RCC 7860 (cell line): ENCODE measurements around the gene GSKIP.

ENCODE experiments used
- DNase-seq: peaks from one replicate; pipeline ENCODE4 v3.0.0-alpha.2; 2015; ENCODE audit warnings: low spot score
- FAIRE-seq: peaks from 2 replicates; lab custom pipeline; 2012; peaks lifted over from hg19 to GRCh38; lab: Jason Lieb, UNC

Gene GSKIP

DNA sequence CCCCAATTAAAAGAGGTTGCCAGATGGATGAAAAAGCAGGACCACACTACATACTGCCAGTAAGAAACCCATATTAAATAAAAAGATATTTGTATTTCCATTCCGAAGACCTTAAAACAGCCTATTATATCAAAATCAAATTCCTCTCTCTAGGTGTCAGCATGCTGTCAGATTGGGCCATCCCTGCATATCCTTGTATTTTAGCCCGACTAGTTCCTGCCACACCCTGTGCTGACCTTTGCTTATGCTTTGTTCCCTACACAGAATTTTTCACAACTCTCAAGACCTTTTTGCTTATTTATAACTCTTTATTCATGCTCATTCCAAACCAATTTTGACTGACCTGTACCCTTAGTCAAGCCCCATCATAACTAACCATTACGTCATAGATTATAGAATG, 12.8 kb downstream of the GSKIP start:
- FAIRE-seq: no peak
- DNase-seq: no peak

DNA sequence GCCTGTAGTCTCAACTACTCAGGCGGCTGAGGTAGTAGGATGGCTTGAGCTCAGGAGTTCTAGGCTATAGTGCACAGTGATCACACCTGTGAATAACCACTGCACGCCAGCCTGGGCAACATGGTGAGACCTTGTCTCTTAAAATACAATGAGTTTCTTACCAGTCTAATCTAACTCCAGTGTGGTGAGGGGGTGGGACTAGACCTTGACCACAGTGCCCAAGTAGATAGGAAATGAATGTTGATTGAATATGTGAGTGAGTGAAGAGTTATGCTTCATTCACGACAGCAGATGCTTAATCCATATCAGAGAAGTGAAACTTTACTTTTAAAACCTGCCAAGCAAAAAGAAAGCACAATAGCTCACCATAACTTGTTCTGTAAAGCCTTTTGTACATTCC, 17.4 kb downstream of the GSKIP start:
- FAIRE-seq (no peak), DNase-seq (no peak)

DNA sequence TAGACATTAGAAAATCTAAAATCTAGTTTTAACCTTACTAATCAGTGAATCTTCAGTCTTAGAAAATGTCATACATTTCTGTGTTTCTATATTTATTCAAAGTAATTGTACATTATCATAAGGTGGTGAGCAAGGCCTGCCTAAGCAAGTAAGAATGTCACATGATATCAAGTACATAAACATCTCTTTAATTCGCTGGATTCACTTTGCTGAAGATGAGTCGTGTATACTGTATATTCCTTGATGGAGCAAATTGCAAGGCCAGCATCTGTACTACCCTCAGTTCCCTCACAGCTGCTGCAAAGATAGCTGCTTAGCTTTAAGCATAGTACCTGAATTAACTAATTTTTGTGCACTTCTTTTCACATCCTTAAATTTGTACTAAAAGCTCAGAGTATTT, 20.1 kb downstream of the GSKIP start:
- no peak for DNase-seq
- no peak for FAIRE-seq

DNA sequence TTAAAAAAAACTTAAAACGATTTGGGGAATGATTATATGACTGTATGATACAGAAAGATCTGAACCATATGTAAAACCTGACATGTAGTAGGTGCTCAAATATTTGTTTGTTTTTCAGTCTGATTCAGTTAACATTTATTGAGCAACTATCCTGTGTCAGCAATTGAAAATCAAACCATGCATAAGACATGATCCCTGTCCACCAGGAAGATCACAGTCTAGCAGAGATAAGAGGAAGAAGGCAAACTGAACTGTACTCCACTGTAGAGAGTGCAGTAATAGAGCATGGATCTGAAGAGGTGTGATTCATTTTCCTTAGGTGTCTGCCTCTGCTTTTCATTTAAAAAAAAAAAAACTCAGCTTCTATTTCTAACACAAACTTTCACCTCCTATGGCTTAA, 20.7 kb downstream of the GSKIP start:
- FAIRE-seq (no peak), DNase-seq (no peak)

DNA sequence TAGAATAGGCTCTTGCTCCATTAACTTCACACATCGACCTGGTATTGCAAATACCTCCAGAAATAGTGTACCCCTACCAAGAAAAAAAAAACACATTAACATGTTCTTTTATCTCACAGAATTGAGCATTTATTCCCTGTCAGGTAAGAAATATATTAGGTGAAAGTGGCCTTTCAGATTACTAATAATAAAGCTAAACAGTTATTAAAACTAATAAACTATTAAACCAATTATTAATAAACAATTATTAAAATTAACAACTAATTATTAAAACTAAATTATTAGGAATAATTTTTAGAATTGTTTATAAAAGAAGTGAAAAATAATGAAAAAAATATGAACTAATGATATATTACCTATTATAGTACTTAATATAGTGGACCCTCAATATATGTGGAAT, 21.4 kb downstream of the GSKIP start:
- FAIRE-seq: peak; percentile 43
- DNase-seq: no peak

DNA sequence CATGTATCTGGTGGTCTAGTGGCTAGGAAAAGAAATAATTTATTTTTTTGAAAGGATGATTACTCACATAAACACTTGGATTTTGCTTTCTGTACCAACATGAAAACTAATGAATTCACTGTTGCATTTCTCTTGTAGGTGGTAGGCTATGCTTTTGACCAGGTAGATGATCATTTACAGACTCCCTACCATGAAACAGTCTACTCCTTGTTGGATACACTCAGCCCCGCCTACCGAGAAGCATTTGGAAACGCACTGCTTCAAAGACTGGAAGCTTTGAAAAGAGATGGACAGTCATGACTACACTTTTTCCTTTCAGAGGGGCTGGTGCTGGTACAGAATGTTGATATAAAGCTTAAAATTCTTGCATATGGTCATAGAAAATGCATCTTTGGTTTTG, 22.1 kb downstream of the GSKIP start:
- FAIRE-seq: no peak
- no peak for DNase-seq

DNA sequence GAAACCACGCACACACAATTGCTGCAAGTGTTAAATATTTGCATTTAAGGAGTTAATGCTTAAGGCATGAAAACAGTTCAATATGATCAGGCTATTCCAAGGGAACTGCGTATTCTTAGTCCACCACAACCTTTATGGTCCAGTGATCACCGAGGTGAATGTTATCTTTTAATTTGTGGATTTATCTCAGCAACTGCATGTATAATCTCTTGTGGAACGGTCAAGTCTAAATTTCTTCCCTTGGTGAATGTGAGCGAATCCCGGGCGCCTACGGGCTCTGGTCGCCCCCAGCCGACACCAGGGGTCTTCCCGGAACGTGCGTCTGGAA, 27.6 kb downstream of the GSKIP start:
- FAIRE-seq (no peak), DNase-seq (no peak)

DNA sequence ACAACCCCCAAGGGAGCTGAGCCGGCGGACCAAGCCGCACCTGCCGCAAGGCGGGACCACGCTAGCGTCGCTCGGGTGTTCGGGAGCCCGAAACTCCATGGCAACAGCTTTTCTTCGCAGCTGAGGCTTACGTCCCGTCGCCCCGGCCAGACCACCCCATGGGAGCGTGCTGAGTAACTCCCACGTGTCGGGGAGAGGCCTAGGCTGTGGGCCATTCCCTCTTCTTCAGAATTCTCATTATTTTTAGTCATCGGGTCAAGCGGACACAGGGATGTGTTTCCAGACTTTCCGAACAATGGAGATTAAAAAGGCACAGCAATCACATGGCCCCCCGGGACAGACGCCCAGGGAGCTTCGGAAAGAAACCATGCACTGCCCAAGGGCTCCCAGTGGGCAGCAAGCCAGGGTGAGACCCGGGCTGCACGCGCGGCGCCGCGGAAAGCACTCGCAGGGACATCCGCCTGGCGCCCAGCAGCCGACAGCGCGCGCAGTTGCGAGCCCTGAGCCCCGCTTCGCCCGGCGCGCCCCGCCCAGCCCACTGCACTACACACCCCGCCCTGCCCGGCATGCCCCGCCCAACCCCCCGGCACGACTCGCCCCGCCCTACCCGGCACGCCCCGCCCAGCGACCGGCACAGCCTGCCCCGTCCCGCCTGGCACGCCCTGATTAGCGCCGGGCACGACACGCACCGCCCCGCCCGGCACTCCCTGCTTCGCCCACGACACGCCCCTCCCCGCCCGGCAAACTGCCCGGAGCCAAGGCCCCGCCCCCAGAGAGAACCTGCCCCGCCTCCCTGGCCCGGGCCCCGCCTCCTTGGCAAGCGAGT, 28.2 kb downstream of the GSKIP start:
- DNase-seq (peak; percentile 78), FAIRE-seq (no peak)

DNA sequence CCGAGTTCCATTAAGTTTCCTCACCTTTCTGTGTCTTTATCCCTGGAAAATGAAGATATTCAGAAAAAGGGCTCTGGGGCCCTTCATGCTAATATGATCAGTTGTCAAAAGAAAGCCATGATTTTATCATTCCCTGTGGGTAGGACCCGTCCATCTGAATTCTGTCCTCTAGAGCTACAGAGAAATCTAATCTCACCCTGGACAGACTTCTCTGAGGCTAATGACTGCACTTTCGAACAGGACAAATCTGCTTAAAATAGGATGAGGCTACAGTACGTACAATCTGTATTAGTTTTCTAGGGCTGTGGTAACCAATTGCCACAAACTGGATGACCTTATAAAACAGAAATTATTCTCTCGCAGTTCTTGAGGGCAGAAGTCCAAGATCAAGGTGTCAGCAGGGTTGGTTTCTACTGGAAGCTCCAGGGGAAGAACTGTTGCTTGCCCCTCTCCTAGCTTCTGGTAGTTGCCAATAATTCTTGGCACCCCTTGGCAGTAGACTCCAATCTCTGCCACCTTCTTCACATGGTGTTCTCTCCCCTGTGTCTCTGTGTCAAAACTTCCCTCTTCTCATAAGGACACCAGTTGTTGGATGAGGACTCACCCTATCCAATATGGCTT, 29.9 kb downstream of the GSKIP start:
- DNase-seq (no peak), FAIRE-seq (no peak)

DNA sequence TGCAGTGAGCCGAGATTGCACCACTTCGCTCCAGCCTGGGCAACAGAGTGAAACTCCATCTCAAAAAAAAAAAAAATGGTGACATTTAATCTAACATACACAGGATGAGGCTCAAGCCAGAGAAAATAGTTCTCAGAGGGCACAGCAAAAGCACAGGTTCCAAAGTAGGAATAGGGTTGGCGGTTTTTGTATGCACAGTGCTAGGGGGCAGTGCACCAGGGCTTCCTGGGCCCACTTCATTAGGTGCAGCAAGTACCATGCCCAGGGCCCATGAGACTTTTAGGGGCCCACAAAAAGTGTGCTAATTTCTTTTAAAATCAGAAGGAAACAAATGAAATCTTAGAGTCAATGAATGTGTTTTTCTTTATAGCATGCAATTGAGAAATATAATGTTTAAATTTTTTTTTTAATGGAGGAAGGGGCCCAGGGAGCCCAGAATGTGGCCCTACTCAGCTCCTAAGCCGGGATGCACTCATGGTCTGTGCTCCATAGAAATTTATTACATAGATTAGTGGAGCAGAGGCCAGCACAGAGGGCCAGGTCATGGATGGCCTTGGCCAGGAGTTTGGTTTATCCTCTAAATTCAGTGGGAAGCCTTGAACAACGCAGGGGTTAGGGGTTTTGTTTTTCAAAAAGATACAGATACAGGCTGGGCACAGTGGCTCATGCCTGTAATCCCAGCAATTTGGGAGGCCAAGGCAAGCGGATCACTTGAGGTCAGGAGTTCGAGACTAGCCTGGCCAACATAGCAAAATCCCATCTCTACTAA, 30.9 kb downstream of the GSKIP start:
- FAIRE-seq: no peak
- no peak for DNase-seq

DNA sequence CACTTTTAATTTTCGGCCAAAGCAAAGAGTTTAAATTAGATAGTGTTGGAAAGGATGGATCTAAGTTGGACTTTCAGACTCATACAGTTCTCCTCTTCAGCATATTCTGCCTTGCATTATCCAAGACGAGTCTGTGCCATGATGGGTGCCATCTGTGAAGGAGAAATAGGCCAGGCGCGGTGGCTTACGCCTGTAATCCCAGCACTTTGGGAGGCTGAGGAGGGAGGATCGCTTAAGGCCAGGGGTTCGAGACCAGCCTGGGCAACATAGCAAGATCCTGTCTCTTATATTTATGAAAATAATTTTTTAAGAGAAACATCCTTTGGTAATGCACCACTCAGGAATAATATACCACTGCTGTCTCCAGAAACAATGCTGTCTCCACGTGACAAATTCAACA, 35.1 kb downstream of the GSKIP start:
- DNase-seq (no peak), FAIRE-seq (no peak)

DNA sequence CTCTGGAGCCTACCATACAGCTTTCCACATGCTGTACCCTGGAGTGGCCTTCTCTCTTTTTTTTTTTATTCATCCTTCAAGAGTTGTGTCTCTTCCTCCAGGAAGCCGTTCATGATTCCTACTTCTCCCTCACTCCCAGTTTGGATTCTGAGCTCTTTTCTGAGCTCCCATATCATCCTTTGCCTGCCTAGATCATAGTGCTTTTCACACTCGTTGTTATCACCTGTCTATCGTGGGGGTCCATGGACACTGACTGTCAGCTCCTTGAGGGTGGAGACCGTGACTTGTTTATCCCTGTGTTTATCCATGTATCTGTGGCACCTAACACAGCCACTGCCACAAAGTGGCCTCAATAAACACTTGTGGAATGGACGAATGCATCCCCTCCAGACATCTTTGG, 35.6 kb downstream of the GSKIP start:
- no peak for FAIRE-seq
- no peak for DNase-seq

DNA sequence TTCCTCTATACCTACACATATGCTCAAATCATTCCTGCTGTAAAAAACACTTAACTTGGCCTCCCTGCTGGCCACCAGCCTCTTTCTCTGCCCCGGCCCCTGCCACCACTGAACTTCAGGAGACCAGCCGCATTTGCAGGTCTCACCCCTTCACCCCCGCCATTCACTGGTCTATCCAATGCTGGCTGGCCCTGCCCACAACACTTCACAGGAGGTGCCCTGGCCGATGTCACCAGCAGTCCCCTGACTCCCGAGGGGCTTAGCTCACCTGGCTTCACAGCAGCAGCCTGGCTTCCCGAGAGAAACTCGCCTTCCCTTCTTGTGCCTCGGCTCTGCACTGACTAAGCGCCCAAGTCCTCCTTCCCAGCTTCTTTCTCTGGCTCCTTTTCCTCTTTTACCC, 36.1 kb downstream of the GSKIP start:
- no peak for DNase-seq
- no peak for FAIRE-seq

DNA sequence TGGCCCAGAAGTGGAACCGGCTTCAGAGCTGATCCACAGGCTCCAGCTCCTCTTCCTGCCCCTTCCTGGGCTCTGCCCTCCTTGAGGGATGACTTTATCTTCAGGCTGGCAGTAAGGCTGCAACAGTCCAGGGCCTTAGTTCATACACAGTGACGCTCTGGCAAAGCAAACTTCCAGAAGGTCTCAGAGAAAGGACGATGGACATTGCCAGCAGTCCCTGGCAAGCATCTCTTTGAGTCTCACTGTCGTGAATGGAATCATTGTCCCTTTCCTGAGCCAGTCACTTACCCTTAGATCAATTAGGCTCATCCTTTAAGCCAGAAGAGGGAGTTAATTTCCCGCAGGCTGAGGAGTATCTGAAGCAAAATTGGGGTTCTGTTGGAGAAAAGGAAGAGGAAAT, 37.2 kb downstream of the GSKIP start:
- DNase-seq (no peak), FAIRE-seq (no peak)

DNA sequence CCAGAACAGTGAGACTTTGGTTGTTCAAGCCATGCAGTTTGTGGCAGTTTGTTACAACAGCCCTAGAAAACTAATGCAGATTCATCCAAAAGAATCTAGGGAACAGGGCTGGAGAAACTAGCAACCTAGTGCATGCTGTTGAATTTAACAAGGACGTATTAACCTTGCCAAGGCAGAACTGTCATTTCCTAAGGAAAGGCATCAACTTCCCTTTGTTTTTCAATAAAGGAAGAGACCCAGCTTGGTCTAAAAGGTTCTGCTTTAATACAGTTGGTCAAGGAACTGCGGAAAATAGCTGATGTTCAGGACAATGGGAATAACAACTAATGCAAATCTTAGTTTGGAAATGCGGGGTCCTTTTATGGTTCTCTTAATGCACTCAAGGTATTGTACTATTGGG, 40.1 kb downstream of the GSKIP start:
- FAIRE-seq (no peak), DNase-seq (no peak)

DNA sequence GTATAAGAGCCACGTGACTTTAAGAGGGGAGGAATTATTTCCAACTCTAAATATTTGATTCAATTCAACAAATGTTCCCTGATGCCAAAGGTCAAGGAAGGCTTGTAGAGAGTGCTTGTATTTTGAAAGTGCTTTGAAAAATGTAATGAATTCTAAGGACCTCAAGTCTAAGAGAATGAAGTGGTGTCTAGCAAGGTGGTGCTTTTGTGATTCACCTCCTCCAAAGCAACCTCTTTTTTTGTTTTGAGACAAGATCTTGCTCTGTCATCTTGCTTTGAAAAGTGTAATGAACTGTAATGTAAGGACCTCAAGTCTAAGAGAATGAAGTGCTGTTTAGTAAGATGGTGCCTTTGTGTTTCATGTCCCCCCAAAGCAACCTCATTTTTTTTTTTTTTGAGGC, 42.4 kb downstream of the GSKIP start:
- no peak for FAIRE-seq
- no peak for DNase-seq

DNA sequence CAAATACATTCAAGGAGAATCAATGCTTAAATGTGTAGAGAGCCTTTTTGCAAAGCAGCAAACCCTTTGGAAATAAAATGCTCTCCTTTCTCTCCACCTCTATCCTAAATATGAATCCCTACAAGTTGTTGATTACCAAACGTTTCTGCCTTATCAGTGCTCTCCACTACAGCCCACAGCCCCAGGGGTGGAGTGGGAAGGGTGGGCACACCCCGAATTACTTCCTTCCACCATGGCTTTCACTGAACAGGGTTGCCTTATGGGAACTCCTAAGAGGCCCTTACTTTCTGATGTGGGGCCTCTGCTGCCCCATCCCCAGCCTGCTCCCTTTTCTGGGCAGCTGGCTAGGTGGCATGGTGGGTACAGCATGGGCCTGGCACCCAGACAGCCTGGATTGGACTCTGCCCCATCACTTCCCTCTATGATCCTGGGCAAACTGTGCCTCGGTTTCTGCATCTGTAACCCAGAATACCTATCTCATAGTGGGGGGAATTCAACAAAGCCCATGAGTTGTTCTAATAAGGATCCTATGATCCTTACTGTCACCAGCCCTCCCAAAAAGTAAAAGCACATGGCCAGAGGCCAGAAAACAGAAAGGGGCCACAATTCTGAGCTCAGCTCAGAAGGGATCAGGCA, 44.7 kb downstream of the GSKIP start:
- DNase-seq: no peak
- FAIRE-seq: no peak

DNA sequence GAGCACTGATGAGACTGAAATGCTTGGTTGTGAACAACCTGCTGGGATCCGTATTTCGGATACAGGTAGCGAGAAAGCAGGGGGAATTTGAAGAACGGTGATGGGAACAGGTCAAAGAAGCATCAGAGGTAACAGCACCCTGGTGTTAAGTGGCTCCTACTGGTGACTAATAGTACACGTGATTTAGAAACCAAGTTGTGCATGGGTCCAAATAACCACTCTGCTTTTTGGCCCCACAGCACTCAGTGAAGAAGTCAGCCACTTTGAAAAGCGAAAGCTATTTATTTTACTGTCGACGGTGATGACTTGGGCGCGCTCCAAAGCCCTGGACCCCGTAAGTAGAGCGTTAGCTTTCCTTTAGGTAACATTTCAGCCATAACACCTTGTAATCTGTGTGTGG, 45.3 kb downstream of the GSKIP start:
- no peak for FAIRE-seq
- DNase-seq: no peak

DNA sequence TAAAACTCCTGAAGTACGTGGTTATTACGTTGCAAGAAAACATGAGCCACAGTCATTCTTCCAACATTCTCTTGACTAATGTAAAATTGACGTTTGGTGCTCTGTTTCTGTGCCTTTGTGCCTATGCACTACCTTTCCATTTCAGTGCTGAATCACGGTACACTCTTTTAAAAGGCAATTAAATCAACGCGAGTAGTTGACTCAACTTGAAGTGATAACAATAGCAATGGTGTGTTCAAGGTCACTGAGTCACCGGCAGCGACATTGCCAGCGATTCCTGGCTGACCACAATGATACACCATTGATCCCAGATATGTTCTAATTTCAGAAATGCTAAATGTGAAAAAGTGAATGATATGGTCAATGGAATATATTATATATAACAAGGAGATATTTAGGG, 46.4 kb downstream of the GSKIP start:
- FAIRE-seq: no peak

DNA sequence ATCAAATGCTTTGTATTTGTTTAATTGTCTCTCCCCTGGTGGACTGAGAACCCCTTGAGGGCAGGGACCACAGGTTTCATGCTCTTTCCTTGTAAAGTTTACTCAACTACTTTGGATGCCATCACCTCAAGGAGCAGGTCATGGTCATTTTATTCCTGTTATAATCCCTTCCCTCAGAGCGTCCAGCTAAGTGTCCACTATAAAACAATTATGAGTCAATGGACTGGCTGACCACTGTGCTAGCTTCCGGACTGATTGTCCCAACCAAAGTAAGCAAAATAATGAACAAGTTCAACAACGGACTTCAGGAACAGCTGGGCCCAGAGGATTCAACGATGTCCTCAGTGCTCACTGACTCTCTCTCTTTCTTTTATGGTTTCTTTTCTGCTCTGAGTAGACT, 46.8 kb downstream of the GSKIP start:
- peak; percentile 15 for DNase-seq
- FAIRE-seq: no peak

More for the DNA sequence above, 46.4 kb downstream of the GSKIP start:
- DNase-seq: peak; percentile 49

DNA sequence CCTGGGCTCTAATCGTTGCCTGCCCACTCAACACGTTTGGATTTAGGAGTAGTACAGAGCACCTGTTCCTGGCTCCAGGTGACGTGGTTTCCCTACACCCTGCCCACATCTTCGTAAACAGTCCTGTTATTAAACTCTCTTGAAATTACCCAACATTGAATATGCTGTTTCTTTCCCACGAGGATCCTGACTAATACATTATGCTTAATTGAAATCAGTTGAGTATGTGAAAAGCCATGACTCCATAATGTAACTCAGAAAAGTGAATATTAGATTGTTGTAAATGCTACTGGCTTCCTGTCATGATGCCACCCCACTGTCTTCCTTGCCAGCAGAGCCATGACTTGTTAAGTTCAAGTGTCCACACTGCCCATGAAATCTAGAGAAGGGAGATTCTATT, 50.2 kb downstream of the GSKIP start:
- DNase-seq: no peak
- no peak for FAIRE-seq

DNA sequence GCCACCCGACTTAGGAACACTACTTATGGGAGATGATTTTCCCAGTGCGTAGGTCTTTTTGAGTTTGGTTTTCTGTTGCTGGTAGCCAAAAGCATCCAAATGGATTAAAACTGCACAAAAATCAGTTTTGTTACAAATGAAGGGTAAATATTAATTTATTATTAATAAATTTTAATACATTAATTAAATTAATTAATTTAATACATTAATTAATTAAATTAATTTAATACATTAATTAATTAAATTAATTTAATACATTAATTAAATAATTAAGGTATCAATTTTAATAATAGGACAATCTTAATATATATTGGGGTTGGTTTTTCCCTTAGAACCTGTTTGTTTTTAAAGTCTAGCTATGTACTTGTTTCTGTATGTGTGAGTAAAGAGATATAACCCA, 52.2 kb downstream of the GSKIP start:
- DNase-seq (no peak), FAIRE-seq (peak; percentile 41)
